GM18526 (cell line): ENCODE results near the gene GPR87.

ENCODE experiments used
- POLR2A ChIP-seq: IDR thresholded peaks from 3 replicates; pipeline ENCODE4 v1.6.1; 2011; ENCODE audit not compliant: insufficient read length; ENCODE audit errors: extremely low read depth

GPR87 gene

DNA sequence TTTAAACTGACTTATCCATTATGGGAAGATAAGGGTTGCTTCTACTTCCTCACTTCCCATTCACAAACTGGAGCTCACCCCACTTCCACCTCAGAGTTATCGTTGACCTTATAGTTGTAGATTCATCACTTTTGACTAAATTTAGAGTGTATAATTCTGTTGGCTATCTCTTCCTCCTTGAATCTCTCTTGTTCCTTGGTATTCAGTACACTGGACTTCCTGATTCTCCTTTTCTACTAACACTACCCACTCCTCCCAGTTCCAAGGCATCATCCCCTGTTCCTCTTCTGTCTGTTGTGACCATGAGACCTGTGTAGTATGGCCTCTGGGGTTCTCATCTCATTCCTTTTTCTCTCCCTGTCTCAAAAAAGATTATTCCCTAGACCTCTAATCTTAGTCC is 5.9 kb upstream of the GPR87 start:
- TF ChIP-seq POLR2A: no peak

- TF ChIP-seq POLR2A: no peak
These were observed 4.9 kb upstream of the GPR87 start for GRCh38 chr3:151321526-151321925.

- TF ChIP-seq POLR2A: no peak
These were observed 3.5 kb upstream of the GPR87 start for GRCh38 chr3:151320131-151320530.

- TF ChIP-seq POLR2A: no peak
These were observed 3.0 kb upstream of the GPR87 start for GRCh38 chr3:151319628-151320027.

DNA sequence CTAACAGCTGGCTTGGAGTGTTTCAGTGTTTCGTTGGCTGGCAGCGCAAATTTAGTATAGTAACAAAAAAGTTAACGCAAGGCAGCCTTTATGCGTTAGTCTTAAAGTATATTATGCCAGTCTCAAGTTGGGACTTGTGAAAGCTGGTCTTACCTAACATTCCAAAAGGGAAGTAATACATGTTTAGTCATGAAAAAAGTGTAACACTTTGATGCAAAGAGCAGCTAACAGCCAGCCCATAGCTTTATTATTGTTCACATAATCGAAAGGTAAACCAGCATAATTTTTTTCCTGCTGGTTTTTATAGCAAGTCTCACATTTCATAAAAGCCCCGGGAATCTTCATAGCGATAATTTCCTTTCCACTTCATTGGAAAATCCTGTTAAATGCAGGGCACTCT is 2.4 kb upstream of the GPR87 start:
- TF ChIP-seq POLR2A: no peak

DNA sequence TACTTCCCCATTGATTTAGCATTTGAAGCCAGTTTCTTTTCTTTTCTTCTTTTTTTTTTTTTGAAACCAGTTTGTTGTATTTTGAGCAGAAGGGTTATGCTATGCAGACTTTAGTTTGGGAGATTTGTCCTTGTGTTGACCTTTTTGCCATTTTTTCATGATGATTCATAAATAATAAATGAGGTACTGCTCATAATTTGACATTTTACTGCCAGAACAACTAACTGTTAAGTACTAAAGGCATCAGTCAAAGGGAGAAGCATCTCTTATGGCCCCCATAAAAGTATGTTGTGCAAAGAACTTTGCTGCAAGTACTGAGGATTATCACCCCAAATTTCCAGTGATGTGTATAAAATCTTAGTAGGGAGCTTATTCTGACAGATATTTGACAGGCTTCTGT is 1.7 kb upstream of the GPR87 start:
- TF ChIP-seq POLR2A: no peak

GRCh38 chr3:151315846-151316245 is 774 bp downstream of the GPR87 start:
- no peak for TF ChIP-seq POLR2A

- TF ChIP-seq POLR2A: no peak
These were observed 1.5 kb downstream of the GPR87 start for GRCh38 chr3:151315136-151315535.

DNA sequence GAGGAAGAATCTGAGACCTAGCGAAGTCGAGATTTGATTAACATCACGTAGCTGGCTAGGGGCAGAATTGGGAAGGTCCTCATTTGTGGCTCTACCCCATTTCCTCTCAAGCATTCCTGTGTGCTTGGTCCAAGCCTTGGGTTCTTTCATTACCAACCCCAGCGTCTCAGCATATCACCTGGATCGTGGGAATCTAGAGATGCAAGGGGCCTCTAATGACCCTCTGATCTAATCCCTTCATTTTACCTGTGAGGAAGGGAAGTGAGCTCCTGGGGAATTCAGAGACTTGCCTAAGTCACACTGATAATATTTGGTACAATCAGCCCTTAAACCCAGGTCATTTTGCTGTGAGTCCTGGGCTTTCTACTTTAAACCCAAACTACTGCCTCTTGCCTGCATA is 2.0 kb downstream of the GPR87 start:
- TF ChIP-seq POLR2A: no peak

GRCh38 chr3:151314137-151314536 is 2.5 kb downstream of the GPR87 start:
- no peak for TF ChIP-seq POLR2A

- no peak for TF ChIP-seq POLR2A
These were observed 3.6 kb downstream of the GPR87 start for GRCh38 chr3:151312972-151313371.

GRCh38 chr3:151309566-151309965 is 7.1 kb downstream of the GPR87 start:
- no peak for TF ChIP-seq POLR2A

- no peak for TF ChIP-seq POLR2A
These were observed 8.8 kb downstream of the GPR87 start for GRCh38 chr3:151307583-151308488.

GRCh38 chr3:151307131-151307530 is 9.5 kb downstream of the GPR87 start:
- TF ChIP-seq POLR2A: no peak

- no peak for TF ChIP-seq POLR2A
These were observed 10.3 kb downstream of the GPR87 start for GRCh38 chr3:151306168-151306810.

DNA sequence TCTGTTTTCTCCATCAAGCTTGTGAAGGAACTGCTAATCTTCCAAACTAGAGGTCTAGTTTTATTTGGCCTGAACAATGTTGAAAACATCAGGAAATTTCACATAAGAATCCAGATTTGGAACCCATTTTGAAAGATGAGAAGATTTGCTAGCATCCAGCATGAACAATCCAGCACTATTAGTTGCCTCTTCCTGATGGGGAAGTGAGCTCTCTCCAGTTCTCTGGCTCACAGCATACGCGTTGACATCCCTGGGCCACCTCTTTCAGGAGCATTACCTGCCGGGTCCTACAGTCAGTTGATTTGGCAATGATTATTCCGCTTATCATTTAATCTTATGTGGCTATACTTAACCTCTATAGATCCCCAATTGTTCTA is 10.9 kb downstream of the GPR87 start:
- no peak for TF ChIP-seq POLR2A
